Measurements from ENCODE around the gene MYEOV. TPM values are rescaled to one million over a fixed set of nuclear protein-coding genes. Genes with fewer than 3 reads are reported as not detected.

Gene MYEOV
- total RNA-seq, 1 experiment from 2014 or later: 4.3 TPM

DNA sequence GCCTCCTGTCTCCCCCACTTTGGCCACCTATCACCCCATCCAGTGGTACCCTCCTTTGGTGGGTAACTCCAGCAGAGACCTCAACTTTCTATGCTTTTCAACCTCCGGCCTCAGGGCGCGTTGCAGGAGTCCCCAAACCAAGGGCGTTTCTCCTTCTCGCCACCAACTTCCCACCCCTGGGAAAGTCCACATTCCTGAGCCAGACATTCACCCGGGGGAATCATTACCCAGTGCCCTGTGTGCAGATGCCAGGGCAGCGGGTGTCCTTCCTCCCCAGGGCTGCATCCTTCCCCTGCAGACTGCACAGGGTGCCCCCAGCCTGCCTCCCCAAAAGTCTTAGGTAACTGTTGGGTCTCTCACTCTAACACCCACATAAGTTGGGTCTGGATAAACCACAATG is 26.4 kb downstream of the MYEOV start:
- H3K4me3 ChIP-seq (ENCODE audit: insufficient read depth, low read depth, low read length): no peak overlapping the region
- no peaks in the 10 kb centered on the region for H3K36me3 ChIP-seq (replicated peaks; ENCODE audit: control insufficient read depth, insufficient read depth, low read length)
- no peak for DNase-seq
- no peaks in the 10 kb centered on the region for H3K27me3 ChIP-seq (ENCODE audit: control insufficient read depth, insufficient read depth, low read length)

DNA sequence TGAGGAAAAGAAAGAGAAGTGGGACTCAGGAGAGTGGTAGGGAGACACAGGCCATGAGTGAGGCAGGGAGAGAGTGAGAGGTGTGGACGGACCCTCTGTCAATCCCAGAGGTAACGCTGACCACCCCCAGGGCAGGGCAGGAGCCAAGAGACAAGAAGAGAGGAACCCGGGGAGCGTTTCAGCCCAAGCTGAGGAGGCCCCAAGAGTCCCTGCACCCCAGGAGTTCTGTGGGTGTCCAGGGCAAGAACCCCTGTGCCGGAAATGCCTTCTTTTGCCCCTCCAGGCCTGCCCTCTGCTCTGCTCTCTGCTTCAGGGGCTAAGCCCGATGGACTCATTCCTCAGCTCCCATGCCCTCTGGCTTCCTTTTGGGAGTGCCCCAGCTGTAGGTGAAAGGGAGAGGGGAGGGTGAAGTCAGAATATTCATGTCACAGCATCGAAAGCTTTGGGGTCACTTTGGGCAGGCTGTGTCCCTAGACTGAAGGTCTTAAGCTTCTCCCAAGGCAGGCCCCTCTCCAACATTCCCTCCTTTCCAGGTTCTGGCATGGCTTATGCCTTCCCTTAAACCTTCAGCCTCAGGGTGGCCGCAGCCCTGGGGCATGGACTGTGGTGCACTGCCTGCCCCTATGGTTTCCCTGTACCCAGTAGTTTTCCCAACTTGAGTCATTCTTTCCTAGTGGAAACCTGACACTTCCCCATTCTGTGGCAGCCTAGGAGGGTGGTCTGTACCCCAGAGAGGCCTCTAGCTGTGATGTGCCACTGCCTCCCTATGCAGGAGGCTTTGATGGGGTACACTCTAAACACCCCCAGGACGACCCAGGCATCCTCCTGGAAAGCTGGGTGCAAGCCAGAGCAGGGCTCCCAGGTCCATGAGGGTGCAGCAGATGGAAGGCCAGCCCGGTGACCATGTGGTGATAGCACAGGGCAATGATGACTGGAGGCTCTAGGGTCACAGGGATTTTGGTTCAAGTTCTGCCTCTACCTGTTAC is 27.1 kb downstream of the MYEOV start:
- Histone ChIP-seq H3K36me3 (replicated peaks; ENCODE audit: control insufficient read depth, insufficient read depth, low read length) (no peaks in the 10 kb centered on the region), H3K27me3 (ENCODE audit: control insufficient read depth, insufficient read depth, low read length) (no peaks in the 10 kb centered on the region), H3K4me3 (ENCODE audit: insufficient read depth, low read depth, low read length) (no peak overlapping the region)
- no peak for DNase-seq

DNA sequence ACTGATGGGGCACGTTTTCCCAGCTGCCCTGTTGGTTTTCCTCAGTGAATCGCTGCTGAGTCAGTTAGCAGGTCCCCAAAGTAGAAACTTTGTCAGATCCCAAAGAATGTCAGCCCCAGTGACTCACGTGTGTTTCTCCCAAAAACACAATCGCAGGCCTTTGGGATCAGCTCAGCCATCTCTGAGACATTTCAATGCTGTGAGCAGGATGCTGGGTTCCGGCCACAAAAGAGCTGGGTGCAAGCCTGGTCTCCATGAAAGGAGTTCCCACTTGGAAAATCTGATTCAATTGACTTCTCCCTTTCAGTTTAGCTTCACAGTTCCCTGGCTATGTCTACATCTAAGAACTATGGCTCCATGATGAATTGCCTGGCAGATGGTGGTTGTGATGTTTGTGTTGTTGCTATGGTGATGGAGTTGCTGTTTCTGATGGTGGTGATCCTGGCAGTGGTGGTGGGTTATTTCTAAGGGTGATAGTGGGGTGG is 28.0 kb downstream of the MYEOV start:
- Histone ChIP-seq H3K27me3 (ENCODE audit: control insufficient read depth, insufficient read depth, low read length) (no peaks in the 10 kb centered on the region), H3K4me3 (ENCODE audit: insufficient read depth, low read depth, low read length) (no peak overlapping the region), H3K36me3 (replicated peaks; ENCODE audit: control insufficient read depth, insufficient read depth, low read length) (no peaks in the 10 kb centered on the region)
- DNase-seq: no peak

DNA sequence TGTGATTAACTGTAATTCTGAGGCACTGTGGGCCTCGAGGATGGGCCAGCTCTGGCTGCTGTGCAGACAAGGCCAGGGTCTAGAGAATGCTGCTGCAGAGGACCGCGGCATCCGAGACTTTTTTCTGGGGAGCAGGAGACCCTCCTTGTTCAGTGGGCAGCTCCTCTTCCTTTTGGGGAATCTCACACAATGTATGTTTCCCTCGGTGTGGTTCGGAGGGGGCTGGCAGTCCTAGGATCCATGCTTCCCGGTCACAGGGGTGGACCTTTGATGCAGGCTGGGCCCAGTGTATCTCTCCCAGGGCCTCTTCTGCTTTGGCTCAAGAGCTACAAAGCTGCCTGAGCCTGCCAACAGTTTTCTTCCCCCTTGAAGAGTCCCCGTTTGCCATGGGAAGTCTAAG is 31.5 kb downstream of the MYEOV start:
- no peaks in the 10 kb centered on the region for H3K36me3 ChIP-seq (replicated peaks; ENCODE audit: control insufficient read depth, insufficient read depth, low read length)
- no peak for DNase-seq
- H3K4me3 ChIP-seq (ENCODE audit: insufficient read depth, low read depth, low read length): no peak overlapping the region
- H3K27me3 ChIP-seq (ENCODE audit: control insufficient read depth, insufficient read depth, low read length): no peaks in the 10 kb centered on the region

DNA sequence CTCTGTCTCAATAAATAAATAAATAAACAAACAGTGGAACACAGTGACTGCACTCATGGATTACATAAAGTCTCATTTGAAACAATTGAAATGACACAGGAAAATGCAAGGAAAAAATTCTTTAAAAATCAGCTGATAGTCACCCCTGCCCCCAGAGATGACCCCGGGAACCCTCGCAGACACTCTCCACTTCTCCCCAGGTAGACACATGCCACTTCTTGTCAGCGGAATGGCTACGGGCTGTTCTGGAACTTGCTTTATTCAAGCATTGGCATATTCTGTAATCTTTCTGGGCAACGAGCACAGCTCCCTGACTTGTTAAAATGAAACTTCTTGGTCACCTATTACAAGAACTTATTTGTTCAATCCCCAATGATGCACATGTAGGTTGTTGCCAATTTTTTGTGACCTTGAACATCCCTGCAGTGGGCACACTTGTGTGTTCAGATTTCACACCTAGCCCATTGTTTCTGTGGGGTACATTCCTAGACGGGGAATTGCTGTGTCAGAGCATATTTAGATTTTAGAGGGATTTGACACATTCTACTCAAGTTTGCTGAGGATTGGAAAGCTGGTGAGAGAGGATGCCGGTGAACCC is 32.8 kb downstream of the MYEOV start:
- Histone ChIP-seq H3K36me3 (replicated peaks; ENCODE audit: control insufficient read depth, insufficient read depth, low read length) (no peaks in the 10 kb centered on the region), H3K27me3 (ENCODE audit: control insufficient read depth, insufficient read depth, low read length) (no peaks in the 10 kb centered on the region), H3K4me3 (ENCODE audit: insufficient read depth, low read depth, low read length) (no peak overlapping the region)
- DNase-seq: no peak

DNA sequence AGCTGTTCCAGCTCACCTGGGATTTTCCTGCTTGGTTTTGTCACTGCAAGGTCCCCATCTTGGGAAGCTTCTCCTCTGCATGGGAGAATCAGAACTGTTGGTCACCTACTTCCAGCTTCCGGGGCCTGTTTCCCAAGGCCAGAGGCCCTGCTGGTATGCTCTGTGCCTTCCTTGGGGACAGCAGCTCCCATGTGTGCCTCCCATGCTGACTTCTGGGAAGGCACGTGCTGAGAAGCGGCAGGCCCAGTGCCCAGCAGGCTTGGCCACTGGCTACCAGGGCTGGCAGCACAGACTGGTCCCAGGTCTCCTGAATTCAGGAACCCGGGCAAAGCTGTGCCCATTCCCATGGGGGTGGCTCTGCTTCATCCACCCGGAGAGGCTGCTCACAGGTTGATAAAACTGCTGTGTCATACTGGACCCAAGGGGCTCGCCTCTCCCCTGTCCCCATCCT is 33.8 kb downstream of the MYEOV start:
- Histone ChIP-seq H3K36me3 (replicated peaks; ENCODE audit: control insufficient read depth, insufficient read depth, low read length) (no peaks in the 10 kb centered on the region), H3K4me3 (ENCODE audit: insufficient read depth, low read depth, low read length) (no peak overlapping the region), H3K27me3 (ENCODE audit: control insufficient read depth, insufficient read depth, low read length) (no peaks in the 10 kb centered on the region)
- peak; percentile 8 for DNase-seq

DNA sequence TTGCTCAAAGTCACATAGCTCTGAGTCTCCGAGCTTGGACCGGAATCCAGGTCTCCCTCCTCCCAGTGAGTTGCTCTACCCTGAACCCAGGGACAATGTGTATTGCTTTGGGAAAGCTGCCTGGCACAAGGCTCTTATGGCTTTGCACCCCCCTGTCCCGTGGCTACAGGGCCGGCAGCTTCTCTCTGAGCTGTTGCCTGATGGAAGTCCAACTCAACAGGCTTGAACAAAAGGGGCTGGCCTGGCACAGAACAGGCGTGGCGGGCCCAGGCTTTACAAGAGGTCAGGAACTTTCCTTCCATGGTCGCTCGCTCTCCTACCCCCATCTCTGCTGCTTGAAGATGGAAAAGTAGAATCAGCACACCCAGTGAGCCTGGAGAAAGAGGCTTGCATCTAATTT is 34.3 kb downstream of the MYEOV start:
- Histone ChIP-seq H3K36me3 (replicated peaks; ENCODE audit: control insufficient read depth, insufficient read depth, low read length) (no peaks in the 10 kb centered on the region), H3K27me3 (ENCODE audit: control insufficient read depth, insufficient read depth, low read length) (no peaks in the 10 kb centered on the region), H3K4me3 (ENCODE audit: insufficient read depth, low read depth, low read length) (no peak overlapping the region)
- no peak for DNase-seq

DNA sequence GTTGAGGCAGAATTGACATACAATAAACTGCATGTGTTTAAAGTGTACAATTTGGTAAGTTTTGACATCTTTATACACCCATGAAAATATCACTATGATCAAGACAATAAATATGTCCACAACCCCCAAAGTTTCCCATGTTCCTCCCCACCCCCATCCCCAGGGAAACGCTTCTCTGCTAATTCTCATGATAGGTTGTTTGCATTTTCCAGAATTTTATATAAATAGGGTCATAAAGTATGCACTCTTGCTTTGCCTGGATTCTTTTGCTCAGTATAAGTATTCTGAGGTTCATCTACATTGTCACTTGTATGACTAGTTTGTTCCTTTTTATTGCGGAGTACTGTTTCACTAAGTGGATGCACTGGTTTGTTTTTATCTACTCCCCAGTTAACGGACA is 35.6 kb downstream of the MYEOV start:
- DNase-seq: no peak

DNA sequence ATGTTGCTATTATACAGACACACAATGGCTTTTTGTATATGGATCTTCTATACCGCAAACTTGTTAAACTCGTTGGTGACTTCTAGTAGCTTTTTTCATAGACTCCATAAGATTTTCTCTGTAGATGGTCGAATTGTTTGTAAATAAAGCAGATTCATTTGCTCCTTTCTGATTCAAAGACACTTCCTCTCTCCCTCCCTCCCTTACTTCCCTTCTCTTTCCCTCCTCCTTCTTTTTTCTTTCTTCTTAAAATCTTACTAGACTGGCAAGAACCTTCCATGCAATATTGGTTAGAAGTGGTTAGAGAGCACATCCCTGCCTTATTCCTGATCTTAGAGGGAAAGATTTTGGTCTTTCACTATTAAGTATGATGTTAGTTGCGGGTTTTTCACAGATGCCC is 36.4 kb downstream of the MYEOV start:
- no peak for DNase-seq
- H3K36me3 ChIP-seq (replicated peaks; ENCODE audit: control insufficient read depth, insufficient read depth, low read length): no peaks in the 10 kb centered on the region
- no peaks in the 10 kb centered on the region for H3K27me3 ChIP-seq (ENCODE audit: control insufficient read depth, insufficient read depth, low read length)
- no peak overlapping the region for H3K4me3 ChIP-seq (ENCODE audit: insufficient read depth, low read depth, low read length)

More for the DNA sequence above, 35.6 kb downstream of the MYEOV start:
- Histone ChIP-seq H3K4me3 (ENCODE audit: insufficient read depth, low read depth, low read length) (no peak overlapping the region), H3K27me3 (ENCODE audit: control insufficient read depth, insufficient read depth, low read length) (no peaks in the 10 kb centered on the region), H3K36me3 (replicated peaks; ENCODE audit: control insufficient read depth, insufficient read depth, low read length) (no peaks in the 10 kb centered on the region)

DNA sequence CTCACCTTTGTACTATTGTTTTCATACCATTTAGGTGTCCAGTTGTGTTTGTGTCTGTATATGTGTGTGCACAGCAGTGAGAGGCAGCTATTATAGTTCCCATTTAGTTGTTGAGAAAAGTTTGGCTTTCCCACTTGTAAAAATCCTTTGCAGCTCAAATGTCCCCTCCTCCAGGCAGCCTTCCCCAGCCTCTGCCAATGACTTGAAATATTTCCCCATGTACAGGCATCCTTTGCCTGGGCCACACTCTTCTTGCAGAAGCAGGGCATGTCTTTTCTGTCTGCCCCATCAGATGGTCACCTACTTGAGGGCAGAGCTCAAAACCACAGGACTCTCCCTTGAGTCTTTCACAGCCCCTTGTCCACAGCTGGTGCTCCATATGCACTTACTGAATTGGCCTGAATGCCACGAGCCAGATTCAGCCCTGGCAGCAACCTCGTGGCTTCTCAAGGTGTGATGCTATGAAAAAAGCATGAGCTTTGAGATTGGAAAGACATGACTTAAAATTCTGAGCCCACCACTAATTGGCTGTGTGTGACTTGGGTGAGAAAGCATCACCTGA is 39.3 kb downstream of the MYEOV start:
- H3K36me3 ChIP-seq (replicated peaks; ENCODE audit: control insufficient read depth, insufficient read depth, low read length): no peaks in the 10 kb centered on the region
- no peaks in the 10 kb centered on the region for H3K27me3 ChIP-seq (ENCODE audit: control insufficient read depth, insufficient read depth, low read length)
- H3K4me3 ChIP-seq (ENCODE audit: insufficient read depth, low read depth, low read length): no peak overlapping the region
- DNase-seq: no peak

DNA sequence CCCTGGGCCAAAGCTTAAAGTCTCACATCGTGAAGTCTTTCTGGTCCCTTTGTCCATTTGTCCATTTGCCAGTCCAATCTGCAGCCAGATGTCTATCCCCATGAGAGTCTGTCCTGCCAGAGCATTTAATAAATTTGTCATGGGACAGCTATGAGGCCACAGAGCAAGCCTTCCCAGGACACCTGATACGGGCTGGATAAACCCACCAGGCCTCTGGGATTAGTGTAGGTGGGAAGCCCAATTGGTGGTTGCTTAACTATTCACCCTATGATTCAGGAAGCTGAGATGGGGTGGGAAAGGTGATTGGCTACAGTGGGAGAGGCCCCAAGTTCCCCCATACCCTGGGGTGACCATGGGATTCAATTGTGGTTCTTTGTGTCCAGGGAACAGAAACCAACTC is 39.9 kb downstream of the MYEOV start:
- Histone ChIP-seq H3K27me3 (ENCODE audit: control insufficient read depth, insufficient read depth, low read length) (no peaks in the 10 kb centered on the region), H3K4me3 (ENCODE audit: insufficient read depth, low read depth, low read length) (no peak overlapping the region), H3K36me3 (replicated peaks; ENCODE audit: control insufficient read depth, insufficient read depth, low read length) (no peaks in the 10 kb centered on the region)
- no peak for DNase-seq

DNA sequence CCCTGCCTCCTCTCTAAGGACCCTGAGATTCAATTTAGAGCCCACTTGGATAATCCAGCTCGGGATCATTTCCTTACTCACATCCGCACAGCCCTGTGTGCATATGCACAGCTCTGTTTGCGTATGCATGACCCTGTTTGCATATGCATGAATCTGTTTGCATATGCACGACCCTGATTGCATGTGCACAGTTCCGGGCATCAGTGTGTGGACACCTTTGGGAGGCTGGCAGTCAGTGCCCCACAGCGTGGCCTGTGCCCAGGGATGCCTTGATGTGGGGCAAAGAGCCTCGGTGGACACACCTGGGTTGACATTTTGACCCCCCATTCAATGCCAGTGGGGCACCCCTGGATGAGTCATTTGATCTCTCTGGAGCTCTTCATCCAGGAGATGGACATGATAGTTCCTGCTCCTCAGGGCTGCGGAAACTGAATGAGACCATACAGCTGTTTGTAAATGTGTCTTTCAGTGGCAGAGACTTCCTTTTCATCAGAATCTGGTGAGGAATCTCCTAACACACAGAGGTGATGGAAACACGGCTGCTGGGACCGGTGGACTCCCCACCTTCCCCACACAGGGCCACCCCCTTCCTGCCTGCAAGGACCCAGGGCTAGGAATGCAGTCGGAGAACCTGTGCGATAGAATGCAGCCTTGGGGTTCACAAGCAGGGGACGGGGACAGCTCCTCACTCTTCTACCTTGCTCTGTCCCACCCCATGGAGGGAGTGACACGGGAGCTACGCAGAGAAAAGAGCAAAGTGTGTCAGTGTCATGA is 41.2 kb downstream of the MYEOV start:
- H3K4me3 ChIP-seq (ENCODE audit: insufficient read depth, low read depth, low read length): no peak overlapping the region
- DNase-seq: no peak
- H3K27me3 ChIP-seq (ENCODE audit: control insufficient read depth, insufficient read depth, low read length): no peaks in the 10 kb centered on the region
- H3K36me3 ChIP-seq (replicated peaks; ENCODE audit: control insufficient read depth, insufficient read depth, low read length): no peaks in the 10 kb centered on the region

DNA sequence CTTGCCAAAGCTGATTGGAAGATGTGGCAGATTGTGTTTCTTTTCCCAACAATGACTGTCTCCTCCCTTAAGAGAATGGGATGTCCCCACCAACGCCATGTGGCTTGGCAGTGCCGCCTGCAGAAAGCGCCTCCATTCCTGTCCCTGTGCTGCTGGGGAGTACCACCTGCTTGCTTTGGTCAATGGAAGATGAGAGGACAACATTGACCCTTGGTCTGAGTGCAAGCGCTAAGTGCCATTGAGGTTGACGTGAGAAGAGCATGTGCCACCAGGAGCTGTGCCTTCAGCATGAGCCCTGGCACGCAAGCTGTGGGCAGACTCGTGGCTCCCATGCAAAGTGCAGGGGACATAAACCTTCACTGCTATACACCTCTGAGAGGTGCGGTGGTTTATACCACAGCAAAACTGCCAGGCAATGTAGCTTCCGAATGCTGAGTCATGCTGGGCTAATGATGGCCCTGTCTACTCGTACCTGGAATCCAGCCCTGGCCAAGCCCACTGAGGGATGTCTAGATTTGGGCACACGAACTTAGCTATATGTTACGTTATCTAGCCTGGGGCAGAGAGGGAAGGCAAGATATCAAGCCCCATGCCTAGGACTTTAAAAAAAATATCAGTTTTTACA is 41.9 kb downstream of the MYEOV start:
- no peak overlapping the region for H3K4me3 ChIP-seq (ENCODE audit: insufficient read depth, low read depth, low read length)
- no peak for DNase-seq
- H3K27me3 ChIP-seq (ENCODE audit: control insufficient read depth, insufficient read depth, low read length): no peaks in the 10 kb centered on the region
- no peaks in the 10 kb centered on the region for H3K36me3 ChIP-seq (replicated peaks; ENCODE audit: control insufficient read depth, insufficient read depth, low read length)

DNA sequence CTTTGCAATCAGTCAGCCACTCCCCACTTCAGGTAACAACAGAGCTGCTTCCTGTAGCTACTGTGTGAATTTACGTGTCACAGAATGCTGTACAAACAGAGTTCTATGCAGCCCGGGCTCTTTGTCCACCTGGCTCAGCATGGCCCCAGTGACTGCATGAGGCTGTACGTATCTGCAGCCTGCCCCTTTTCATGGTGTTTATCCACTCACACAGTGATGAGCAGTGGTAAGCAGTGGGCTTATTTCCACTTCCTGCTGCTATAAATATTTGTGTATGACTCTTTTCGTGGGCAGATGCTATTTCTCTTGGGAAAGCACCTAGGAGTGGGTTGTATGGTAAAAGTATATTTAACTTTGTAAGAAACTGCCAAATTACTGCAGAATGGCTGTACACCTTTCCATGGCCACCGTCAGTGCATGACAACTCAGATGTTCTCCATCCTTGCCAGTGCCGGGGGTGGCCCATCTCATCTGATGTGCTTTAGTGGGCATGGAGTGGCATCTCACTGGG is 43.3 kb downstream of the MYEOV start:
- H3K36me3 ChIP-seq (replicated peaks; ENCODE audit: control insufficient read depth, insufficient read depth, low read length): no peaks in the 10 kb centered on the region
- no peak for DNase-seq
- H3K4me3 ChIP-seq (ENCODE audit: insufficient read depth, low read depth, low read length): no peak overlapping the region
- H3K27me3 ChIP-seq (ENCODE audit: control insufficient read depth, insufficient read depth, low read length): no peaks in the 10 kb centered on the region
